Testis (tissue), 3 donors: ENCODE data around the gene PLS1. TPM values are rescaled to one million over a fixed set of nuclear protein-coding genes. Genes with fewer than 3 reads are reported as not detected.

Source experiments
- DNase-seq: peaks from one replicate; pipeline ENCODE4 v3.0.0-alpha.2; 2019
- H3K27ac ChIP-seq, 2 donors: fragments of 200-600 bp; sonication (generic); one replicate each; pipeline ENCODE4 v1.5.1; 2019
- H3K27me3 ChIP-seq: fragments of 200-600 bp; sonication (generic); one replicate; pipeline ENCODE4 v1.5.1; 2019
- H3K36me3 ChIP-seq: fragments of 200-600 bp; sonication (generic); one replicate; pipeline ENCODE4 v1.5.1; 2017; ENCODE audit warnings: low read depth; ENCODE audit errors: missing control alignments
- H3K4me1 ChIP-seq: fragments of 200-600 bp; sonication (generic); one replicate; pipeline ENCODE4 v1.5.1; 2019
- H3K4me3 ChIP-seq, 2 donors: fragments of 200-600 bp; sonication (generic); one replicate each; pipeline ENCODE4 v1.5.1; 2017 to 2019
- H3K9me3 ChIP-seq: fragments of 200-600 bp; sonication (generic); one replicate; pipeline ENCODE4 v1.5.1; 2017
- CTCF ChIP-seq, 3 experiments: fragments of 450-650 bp in 2 of 3; fragments of 200-600 bp in 1 of 3; sonication (generic) in 1 of 3; IDR thresholded peaks; one replicate each; pipeline ENCODE4 v1.5.1; 2016 to 2019; ENCODE audit warnings: antibody characterized with exemption in 3 of 3, mild to moderate bottlenecking in 2 of 3, moderate library complexity in 1 of 3
- POLR2A ChIP-seq: fragments of 450-650 bp; IDR thresholded peaks from one replicate; pipeline ENCODE4 v1.6.1; 2017; ENCODE audit warnings: antibody characterized with exemption, mild to moderate bottlenecking, moderate library complexity
- WGBS, 2 donors: methylation state at CpG; one replicate each; pipeline ENCODE4 v1.1.5; 2018; 5-methylcytosine and 5-hydroxymethylcytosine counted together
- intact Hi-C: fragments of 100-400 bp; cut with DNase I; formaldehyde crosslinking; loops from one replicate; pipeline ENCODE4 v1.15.1; 2023; ENCODE audit warnings: low total_unique reads
- polyA plus RNA-seq: library from polyadenylated mRNA; stranded (reverse); fragments of 350-450 nt; fragmentation: Illumina TruSeq; extraction: RNeasy Lipid Tissue Mini Kit (QIAGEN cat#74804); gene quantifications from one replicate; pipeline ENCODE4 v1.2.3, GENCODE V29; 2014; ENCODE audit warnings: low read depth, low replicate concordance; ENCODE audit not compliant: insufficient read depth
- total RNA-seq, 2 donors: library from RNA; depleted of rRNA; stranded (reverse); fragments of >200 nt; gene quantifications; one replicate each; pipeline ENCODE4 v1.2.3, GENCODE V29; 2016

PLS1 gene
- total and polyA plus RNA-seq, 3 donors from 2014 or later: 5.1 to 10.8 (median 10.6) TPM

GRCh38 chr3:142644502-142644901, 48.3 kb downstream of the PLS1 start:
- H3K4me3 ChIP-seq: no peak overlapping the region
- no peaks in the 10 kb centered on the region for H3K27me3 ChIP-seq
- H3K9me3 ChIP-seq: no peaks in the 10 kb centered on the region
- no peak for DNase-seq
- intact Hi-C loops: no loop called here
- H3K27ac ChIP-seq: no peak overlapping the region
- no peaks in the 10 kb centered on the region for H3K36me3 ChIP-seq
- no peaks in the 10 kb centered on the region for H3K4me1 ChIP-seq
- WGBS, 2 donors: 75 to 78% methylated on average over 6 of the region's 6 CpGs
- no peak for TF ChIP-seq POLR2A
- no peak for TF ChIP-seq CTCF (IDR thresholded peaks at IDR 0.05)

GRCh38 chr3:142645236-142645793, 49.1 kb downstream of the PLS1 start:
- Histone ChIP-seq H3K36me3 (no peaks in the 10 kb centered on the region), H3K27me3 (no peaks in the 10 kb centered on the region), H3K9me3 (no peaks in the 10 kb centered on the region), H3K27ac (no peak overlapping the region), H3K4me3 (no peak overlapping the region), H3K4me1 (no peaks in the 10 kb centered on the region)
- TF ChIP-seq POLR2A (no peak), CTCF (IDR thresholded peaks at IDR 0.05) (no peak)
- intact Hi-C loops: no loop called here
- 82 to 83% methylated on average over 2 of the region's 2 CpGs for WGBS, 2 donors
- no peak for DNase-seq

- Histone ChIP-seq H3K27ac (no peak overlapping the region), H3K4me3 (no peak overlapping the region), H3K27me3 (no peaks in the 10 kb centered on the region), H3K9me3 (no peaks in the 10 kb centered on the region), H3K4me1 (no peaks in the 10 kb centered on the region), H3K36me3 (no peaks in the 10 kb centered on the region)
- TF ChIP-seq POLR2A (no peak), CTCF (IDR thresholded peaks at IDR 0.05) (no peak)
- WGBS, 2 donors: 89 to 93% methylated on average over 5 of the region's 5 CpGs
- no peak for DNase-seq
- intact Hi-C loops: no loop called here
Measured at GRCh38 chr3:142646020-142646785, 50.0 kb downstream of the PLS1 start.

GRCh38 chr3:142647856-142648255, 51.7 kb downstream of the PLS1 start:
- intact Hi-C loops: no loop called here
- DNase-seq: no peak

More at GRCh38 chr3:142647856-142648255, 51.7 kb downstream of the PLS1 start:
- TF ChIP-seq POLR2A: no peak
- no peak for TF ChIP-seq CTCF (IDR thresholded peaks at IDR 0.05)
- H3K36me3 ChIP-seq: no peaks in the 10 kb centered on the region
- H3K27ac ChIP-seq: no peak overlapping the region
- H3K27me3 ChIP-seq: no peaks in the 10 kb centered on the region
- WGBS, 2 donors: 83 to 91% methylated on average over 1 of the region's 1 CpG
- H3K4me3 ChIP-seq: no peak overlapping the region
- no peaks in the 10 kb centered on the region for H3K4me1 ChIP-seq
- no peaks in the 10 kb centered on the region for H3K9me3 ChIP-seq
